ENCODE data around the gene RAB7A.
A peak's percentile ranks its signal among the peaks of the same experiment; 100 is the strongest.

The RAB7A gene

DNA sequence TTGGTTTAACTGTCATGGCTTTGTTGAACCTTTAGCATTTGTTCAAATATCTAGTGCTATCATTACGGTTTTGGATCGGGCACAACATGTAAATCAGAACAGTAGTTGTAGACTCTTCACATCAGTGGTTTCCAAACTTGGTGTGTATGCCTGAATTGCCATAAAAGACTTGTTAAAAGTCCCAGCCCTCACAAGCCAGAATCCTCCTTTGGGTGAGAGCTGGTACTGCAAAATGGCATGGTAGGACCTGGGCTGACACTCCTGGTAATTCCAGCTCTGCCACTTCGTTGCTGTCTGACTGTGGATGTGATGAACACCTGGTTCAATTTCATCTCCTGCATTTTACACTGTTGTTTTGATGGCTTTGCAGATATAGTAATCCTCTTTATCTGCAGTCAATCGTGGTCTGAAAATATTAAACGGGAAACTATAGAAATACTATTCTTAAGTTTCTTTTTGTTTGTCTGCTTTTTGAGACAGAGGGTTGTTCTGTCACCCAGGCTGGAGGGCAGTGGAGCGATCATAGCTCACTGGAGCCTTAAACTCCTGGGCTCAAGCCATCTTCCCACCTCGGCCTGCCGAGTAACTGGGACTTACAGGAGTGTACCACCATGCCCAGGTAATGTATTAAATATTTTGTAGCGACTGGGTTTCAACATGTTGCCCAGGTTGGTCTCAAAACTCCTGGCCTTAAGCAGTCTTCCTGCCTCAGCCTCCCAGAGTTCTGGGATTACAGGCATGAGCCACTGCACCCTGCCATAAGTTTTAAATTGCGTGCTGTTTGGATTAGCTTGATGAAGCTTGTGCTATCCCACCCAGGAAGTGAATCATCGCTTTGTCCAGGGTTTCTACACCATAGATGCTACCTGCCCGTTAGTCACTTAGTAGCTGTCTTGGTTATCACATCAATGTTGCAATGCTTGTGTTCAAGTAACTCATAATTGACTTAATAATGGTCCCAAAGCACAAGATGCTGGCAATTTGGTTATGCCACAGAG is 61.6 kb downstream of the RAB7A start:
- no peak for DNase-seq (ENCODE audit: low read depth)

DNA sequence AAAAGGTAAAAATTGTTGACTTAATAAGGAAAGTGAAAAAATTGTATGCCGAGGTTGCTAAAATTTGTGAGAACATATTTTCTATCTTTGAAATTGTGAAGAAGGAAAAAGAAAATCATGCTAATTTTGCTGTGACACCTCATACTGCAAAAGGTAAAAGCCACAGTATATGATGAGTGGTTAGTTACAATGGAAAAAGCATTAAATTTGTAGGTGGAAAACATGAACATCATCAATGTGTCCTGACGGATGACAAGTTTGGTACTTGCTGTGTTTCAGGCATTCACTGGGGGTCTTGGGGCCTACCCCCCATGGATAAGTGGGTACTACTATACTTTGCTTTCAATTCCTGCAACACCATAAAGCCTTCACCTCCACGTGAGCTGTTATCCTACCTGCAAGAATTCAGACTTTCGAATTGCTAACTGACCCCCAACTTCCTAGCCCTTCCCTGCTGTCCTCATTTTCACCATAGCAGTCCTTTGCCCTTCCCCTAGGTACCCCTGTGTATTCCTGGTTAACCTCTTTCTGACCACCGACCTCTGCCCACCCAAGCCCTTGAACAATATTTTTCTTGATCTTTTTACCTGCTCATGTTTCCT is 62.4 kb downstream of the RAB7A start:
- no peak for DNase-seq (ENCODE audit: low read depth)

DNA sequence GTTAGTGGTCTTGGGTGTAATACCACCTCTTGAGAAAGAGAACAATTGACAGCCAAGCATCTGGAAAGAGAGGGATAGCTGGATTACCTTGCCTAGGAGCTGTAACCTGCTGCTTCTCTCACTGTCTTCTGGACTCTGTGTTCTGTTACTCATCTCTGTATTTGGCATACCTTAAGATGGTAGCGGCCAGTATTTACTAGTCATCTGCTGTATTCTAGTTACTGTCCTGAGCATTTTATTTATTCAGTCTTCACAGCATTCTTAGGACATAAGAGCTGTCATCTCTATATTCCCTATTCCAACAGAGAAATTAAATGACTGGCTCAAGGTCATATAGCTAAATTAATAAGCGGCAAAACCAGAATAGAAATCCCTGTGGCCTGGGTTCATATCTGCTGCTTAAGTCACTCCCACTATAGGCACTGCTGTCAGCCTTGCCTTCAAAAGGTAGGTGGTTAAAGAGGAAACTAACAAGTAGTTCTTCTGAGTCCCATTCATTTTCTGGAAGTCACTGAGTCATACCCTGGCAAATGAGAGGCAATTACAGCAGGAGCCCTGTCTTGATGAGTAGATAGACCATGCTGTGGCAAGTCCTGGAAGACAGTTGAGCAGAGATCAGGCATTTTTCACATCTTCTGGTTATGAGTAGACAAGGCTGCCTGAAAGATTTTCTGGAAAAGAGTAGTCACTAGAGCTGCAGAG is 68.2 kb downstream of the RAB7A start:
- DNase-seq (ENCODE audit: low read depth) = peak; percentile 76

DNA sequence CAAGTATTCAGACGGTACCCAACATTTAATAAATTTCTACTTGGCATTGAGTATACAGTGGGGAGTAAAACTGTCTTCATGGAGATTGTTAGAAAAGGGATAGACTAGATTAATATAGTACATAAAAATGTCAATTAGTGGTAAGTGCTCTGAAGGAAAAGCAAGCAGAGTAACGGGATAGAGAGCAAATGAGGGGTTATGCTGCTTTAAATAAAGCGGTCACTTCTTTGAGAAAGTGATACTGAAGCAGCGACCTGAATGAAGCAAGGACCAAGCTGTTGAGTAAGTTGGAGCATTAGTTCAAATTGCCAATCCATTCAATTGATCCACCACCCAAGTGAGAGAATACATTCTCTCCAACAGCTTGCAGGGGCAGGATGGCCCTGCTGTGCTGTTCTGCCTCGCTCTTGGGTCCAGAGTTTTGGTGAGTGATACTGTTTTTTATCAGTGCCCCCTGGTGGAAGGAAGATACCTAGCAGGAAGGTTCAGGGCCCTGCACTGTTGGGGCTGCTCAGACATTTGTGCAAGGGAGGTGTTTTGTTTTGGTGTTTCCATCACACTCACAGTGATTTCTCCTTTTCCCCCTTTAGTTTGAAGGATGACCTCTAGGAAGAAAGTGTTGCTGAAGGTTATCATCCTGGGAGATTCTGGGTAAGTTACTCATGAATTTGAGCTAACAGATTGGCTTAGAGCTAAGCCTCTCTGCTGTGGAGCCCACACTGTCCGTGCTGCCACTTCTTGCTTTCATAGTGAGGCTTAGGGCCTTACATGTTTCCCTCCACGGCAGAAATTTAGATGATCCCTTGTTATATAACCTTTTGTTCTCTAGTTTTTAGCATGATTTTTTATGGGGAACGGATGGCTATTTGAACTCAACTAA is 69.0 kb downstream of the RAB7A start:
- peak; percentile 44 for DNase-seq (ENCODE audit: low read depth)

DNA sequence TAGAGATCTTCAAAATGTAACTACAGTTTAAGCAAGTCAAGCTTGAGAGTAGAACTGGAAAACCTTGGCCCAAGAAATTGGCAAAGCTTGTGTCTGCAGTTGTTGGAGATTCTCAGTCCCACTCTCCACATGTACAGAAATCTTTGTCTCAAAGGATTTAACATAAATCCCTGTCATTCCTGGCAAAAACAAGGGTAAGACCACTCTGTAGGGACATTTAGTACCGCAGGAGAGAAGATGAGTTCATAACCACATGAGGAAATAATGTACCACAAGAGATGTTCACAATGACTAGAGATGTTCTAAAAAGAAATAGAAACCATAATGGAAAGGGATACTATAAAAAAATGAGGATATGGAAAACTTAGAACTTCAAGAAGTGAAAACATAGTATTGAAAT is 73.7 kb downstream of the RAB7A start:
- no peak for DNase-seq (ENCODE audit: low read depth)

DNA sequence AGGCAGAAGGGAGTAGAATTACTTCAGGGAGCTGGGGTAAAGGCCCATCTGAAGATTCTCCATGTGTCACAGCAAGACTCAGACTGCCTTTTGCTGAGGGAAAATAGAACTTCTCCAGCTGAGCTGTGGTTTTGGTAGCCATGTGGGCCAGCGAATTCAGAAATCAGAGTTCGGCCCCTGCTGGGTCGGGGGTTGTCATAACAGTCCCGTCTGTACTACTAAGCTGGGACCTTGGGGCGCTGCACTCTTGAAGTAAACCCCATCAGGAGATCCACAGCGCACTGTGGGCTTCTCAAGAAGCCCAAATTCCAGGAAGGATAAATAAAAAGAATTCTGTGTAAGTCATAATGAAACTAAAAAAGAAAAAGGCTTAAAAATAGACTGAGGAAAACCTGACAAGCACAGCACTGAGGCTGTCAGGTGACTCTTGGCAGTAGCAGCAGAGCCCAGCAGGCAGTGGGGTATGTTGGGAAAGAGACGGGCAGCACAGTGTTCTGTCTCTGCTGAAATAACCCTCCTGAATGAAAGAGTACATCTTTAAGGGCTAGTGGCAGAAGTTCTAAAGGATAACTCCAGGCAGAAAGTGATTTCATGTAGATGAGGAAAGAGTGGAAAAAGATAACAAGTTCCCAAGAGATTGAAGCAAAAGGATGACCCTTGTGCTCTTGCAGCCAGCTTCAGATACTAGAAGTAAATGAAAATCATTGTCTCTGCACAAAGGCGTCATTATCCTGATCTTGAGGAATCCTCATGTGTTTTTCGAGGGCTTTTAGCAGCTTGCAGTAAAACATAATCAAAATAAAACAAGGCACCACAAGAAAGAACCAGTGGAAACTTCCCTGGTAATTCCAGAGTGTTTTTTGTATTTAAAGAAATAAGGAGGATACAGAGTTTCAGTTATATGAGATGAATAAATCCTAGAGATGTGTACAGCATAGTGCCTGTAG is 74.5 kb downstream of the RAB7A start:
- no peak for DNase-seq (ENCODE audit: low read depth)

DNA sequence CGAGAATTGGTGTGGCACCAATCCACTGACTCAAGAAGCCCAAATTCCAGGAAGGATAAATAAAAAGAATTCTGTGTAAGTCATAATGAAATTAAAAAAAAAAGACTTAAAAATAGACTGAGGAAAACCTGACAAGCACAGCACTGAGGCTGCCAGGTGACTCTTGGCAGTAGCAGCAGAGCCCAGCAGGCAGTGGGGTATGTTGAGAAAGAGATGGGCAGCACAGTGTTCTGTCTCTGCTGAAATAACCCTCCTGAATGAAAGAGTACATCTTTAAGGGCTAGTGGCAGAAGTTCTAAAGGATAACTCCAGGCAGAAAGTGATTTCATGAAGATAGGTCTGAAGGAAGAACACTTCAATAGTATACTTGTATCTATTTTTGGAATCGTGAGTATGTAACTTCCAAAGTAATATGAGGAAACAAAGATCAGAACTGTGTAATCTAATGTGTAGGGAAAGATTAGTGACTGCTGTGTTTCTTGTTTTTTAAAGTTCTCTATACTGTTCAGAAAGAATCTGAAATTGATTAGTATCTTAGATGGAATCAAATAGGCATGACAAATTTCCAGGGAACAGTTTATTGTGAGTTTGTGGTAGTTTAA is 75.9 kb downstream of the RAB7A start:
- no peak for DNase-seq (ENCODE audit: low read depth)

DNA sequence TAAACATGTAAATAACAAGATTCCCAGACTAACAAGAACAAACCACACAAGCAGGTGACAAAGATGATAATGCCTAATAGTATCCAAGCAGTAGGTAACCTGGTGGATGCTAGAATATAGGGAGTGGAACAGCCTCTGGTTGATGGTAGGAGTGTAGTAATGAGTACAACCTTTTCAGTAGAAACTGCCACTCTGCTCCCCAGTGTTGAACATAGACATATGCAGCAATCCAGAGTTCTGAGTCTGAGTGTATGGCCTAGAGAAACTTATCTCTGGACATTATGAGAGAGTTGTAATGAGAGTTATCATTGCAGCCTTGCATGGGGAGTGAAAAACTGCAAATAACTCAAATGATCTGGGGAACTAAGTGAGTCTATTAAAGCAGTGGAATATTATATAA is 77.3 kb downstream of the RAB7A start:
- no peak for DNase-seq (ENCODE audit: low read depth)

DNA sequence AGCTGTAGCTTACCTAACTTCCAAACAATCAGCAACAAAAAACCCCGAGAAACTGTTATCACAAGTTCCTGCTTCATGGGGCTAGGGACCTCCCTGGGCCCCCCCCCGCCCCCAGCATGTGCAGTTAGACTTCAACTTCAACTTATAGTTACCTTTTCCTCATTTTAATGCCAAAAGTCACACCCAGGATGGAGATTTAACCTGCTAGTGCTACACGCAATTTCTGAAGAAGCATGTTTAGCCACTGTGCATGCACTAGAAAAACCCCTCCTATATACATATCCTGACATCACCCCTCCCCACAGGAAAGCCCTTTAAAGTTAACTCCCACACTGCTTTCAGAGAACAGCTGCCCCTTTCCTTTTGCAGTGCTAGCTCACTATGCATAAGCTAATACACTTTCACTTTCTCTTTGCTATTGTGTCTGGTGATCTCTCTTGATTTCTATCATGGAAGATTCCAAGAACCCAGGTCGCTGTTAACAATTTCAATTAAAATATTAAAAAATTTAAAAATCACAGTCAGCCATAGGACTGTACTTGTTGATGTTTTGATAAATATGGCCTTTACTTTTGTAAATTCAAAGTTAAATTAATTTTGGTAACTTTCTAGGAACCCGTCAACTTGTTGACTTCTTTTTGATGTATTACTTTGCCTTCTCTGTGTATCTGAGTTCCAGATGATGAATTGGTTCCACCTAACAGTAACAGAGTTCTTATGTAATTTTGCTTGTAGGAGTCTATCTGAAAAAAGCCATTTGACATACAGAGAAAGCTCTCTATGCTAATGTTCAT is 78.2 kb downstream of the RAB7A start:
- DNase-seq (ENCODE audit: low read depth) = no peak

DNA sequence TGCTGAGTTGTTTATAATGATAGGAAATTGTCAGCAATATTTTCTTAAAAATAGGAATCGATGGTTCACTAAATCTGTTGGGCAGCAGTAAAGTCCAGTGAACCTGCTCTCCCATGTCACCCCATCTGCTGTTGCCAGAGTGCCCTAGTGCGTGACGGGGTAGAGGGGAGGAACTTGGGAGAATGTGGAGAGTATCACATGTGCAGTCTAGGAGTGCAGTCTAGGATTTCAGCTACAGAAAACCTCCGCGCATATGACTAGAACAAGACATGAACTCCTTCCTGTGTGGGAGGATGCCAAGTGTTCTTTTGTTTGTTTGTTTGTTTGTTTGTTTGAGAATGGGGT is 78.8 kb downstream of the RAB7A start:
- no peak for DNase-seq (ENCODE audit: low read depth)

DNA sequence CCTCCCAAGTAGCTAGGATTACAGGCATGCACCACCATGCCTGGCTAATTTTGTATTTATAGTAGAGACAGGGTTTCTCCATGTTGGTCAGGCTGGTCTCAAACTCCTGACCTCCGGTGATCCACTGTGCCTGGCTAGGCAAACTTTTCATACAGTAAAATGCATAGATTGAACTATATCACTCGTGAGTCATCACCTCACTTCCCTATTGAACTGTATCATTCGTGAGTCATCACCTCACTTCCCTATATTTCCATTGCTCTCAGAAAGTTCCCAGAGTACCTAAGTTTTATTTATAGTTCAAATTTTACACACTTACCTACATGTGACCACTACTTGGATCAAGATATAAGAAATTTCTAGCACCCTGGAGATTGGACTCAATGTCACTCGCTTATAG is 79.8 kb downstream of the RAB7A start:
- DNase-seq (ENCODE audit: low read depth) = no peak

DNA sequence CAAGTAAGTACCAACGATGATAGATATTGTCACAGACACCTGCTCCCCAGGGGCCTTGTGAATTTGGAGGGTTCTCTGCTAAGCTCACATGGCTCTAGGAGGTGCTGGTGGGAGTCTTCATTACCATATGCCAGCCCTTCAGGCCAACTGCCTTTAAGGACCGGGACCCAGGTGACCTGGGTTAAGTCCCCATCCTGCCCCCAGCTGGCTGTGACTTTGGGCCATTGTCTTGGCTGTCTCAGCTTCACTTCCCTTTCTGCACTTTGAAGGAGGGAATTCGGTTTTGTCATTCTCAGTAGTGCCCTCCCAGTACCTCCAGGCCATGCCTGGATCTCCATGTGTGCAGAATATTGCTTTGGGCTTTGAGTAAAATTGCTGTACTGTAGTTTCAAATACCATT is 80.6 kb downstream of the RAB7A start:
- no peak for DNase-seq (ENCODE audit: low read depth)

DNA sequence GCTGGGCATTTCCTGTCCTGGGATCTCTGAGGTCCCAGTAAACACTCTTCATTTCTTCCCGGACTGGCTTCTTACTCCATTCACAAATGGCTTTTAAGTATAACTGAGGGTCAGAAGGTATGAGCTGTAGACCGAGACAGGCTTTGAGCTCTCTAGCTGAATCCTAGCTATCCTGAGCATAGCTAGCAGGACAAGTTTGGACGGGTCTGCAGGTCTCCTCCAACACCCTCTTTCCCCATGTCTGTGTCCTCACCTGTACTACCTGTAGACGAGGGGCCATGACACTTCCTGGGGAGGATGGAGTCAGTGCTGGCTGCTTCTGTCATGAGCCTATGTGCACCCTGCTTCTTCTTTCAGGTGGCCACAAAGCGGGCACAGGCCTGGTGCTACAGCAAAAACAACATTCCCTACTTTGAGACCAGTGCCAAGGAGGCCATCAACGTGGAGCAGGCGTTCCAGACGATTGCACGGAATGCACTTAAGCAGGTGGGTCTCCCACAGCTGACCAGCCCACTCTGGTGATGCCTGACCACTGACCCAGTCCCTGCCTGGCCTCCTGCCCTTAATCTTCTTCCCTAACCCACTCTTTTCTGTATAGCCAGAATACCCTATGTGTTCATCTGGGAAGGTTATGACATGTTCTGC is 81.3 kb downstream of the RAB7A start:
- DNase-seq (ENCODE audit: low read depth) = no peak

DNA sequence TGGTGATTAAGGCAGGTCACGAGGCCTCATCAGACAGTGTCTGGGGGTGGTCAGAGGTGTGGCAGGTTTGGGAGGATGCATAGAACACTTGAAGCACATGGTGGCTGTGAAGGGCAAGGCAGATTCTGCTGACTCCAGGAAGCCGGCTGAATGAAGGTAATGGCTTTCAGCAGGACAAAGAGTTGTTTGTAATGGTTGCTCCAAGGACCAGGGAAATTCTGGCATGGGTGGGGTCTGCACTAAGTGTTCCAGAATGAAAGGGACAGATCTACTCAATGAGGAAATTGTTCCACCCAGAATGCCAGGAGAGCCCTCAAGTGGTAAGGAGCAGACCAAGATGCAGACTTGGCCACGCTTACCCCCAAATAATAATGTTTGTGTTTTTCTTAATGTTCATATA is 82.7 kb downstream of the RAB7A start:
- no peak for DNase-seq (ENCODE audit: low read depth)

DNA sequence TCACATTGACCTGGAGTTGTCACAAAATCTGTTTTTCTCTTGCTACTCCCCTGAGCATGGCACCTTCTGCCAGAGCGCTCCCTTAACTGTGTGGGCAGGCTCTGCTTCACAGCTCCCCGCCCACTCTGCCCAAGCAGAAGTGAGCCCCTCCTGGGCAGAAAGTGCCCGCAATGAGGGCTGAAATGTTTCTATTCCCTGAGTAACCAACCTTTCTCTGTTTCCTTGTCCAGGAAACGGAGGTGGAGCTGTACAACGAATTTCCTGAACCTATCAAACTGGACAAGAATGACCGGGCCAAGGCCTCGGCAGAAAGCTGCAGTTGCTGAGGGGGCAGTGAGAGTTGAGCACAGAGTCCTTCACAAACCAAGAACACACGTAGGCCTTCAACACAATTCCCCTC is 87.1 kb downstream of the RAB7A start:
- no peak for DNase-seq (ENCODE audit: low read depth)

DNA sequence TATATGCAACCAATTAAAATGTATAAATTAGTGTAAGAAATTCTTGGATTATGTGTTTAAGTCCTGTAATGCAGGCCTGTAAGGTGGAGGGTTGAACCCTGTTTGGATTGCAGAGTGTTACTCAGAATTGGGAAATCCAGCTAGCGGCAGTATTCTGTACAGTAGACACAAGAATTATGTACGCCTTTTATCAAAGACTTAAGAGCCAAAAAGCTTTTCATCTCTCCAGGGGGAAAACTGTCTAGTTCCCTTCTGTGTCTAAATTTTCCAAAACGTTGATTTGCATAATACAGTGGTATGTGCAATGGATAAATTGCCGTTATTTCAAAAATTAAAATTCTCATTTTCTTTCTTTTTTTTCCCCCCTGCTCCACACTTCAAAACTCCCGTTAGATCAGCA is 88.1 kb downstream of the RAB7A start:
- no peak for DNase-seq (ENCODE audit: low read depth)

DNA sequence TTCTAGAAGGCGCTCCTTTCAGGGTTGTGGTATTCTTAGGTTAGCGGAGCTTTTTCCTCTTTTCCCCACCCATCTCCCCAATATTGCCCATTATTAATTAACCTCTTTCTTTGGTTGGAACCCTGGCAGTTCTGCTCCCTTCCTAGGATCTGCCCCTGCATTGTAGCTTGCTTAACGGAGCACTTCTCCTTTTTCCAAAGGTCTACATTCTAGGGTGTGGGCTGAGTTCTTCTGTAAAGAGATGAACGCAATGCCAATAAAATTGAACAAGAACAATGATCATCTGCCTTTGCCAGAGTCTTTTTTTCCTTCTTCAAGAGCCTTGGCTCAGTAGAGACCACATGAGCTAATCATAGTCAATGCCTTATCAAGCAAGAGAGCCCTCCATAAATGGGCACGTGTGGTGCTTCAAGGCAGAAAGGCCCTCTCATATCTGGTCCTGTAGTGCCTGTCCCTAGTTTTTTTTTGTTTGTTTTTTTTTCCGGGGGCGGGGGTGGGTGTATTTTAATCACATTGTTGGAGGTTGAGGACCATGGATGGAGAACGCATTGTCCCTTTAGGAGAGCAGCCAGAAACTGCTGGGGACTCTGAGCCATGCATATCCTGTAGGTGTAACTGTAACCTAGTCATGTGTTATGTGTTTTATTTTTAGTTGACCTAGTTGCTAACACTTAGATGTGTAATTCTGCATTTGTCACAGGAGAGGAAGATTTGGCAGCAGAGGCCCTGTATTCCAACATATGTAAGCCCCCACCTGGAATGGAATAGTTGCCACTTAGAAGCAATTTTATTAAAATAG is 88.7 kb downstream of the RAB7A start:
- DNase-seq (ENCODE audit: low read depth) = no peak

DNA sequence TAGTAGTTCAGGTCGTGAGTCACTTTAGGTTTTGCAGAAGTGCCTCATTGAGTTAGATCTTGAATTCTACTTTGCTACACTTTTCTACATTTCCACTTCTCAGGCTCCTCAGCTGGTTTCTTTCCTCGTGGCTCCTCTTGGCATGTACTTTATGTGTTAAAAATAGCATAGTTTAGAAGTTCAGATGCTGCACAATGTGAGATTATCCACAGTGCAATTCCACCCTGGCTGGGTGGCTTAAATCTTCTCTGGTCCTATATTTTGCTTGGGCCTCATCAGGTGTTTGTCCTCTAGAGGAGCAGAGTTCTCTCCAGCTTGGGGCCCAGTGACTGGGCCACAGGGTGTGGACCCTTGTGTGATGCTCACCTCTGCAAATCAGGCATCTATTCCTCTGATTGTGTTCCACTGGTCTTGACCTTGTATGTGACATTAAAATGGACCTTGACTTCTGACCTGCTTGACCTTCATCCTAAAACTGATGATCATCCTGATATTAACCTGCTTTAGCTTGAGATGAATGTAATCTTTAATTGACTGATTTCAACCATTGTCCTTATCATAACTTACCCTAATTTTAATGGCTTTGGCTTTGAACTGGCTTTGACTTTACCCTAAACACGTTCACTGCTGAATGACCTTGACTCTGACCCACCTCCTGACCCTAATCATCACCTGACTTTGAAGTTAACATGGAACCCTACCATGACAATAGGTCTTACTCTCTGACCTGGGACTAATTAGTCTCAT is 89.5 kb downstream of the RAB7A start:
- no peak for DNase-seq (ENCODE audit: low read depth)

Measured in stromal cell of bone marrow (primary cell).